GM12878 (cell line): ENCODE results near the gene CHAC2. TPM values are rescaled to one million over a fixed set of nuclear protein-coding genes. Genes with fewer than 3 reads are reported as not detected.

Source experiments
- ATAC-seq: fragments of 200-7000 bp; cut with Tn5 transposase; 3 replicates; pipeline ENCODE4 v1.9.1; 2020; ENCODE audit warnings: mild to moderate bottlenecking, moderate library complexity
- BruUV-seq: library from RNA; stranded (reverse); fragments of 400-500 nt; replicated peaks from 2 replicates; lab custom pipeline; 2021; lab: Mats Ljungman, UMichigan
- CTCF ChIA-PET: fragments of 300-600 bp; sonication (Branson Sonifier 250); formaldehyde crosslinking; extraction: SDS; loops from one replicate; lab custom pipeline; 2021; ENCODE audit warnings: inconsistent platforms; lab: Yijun Ruan, JAX
- POLR2A ChIA-PET: fragments of 350-600 bp; formaldehyde crosslinking; extraction: SDS; loops from one replicate; lab custom pipeline; 2021; ENCODE audit warnings: inconsistent platforms; lab: Charles Lee
- RAD21 ChIA-PET: fragments of 300-600 bp; sonication (Branson Sonifier 250); formaldehyde crosslinking; loops from one replicate; lab custom pipeline; 2023; ENCODE audit warnings: antibody characterized with exemption; ENCODE audit not compliant: unreplicated experiment; lab: Charles Lee
- SMC1A ChIA-PET: fragments of 300-600 bp; sonication (Branson Sonifier 250); formaldehyde crosslinking; loops from one replicate; lab custom pipeline; 2023; ENCODE audit not compliant: unreplicated experiment, uncharacterized antibody; lab: Charles Lee
- DNase-seq: peaks from one replicate; pipeline ENCODE4 v3.0.0-alpha.2; 2011; ENCODE audit warnings: low read depth, low spot score
- FAIRE-seq: peaks from 3 replicates; lab custom pipeline; 2011; peaks lifted over from hg19 to GRCh38; lab: Jason Lieb, UNC
- H2AFZ ChIP-seq: 2 replicates; pipeline ENCODE4 v1.6.0; 2011; ENCODE audit warnings: low read depth, low read length, control low read depth; ENCODE audit not compliant: control insufficient read depth
- H3K27ac ChIP-seq: 2 replicates; pipeline ENCODE4 v1.5.1; 2011; ENCODE audit warnings: control low read depth; ENCODE audit not compliant: control insufficient read depth, insufficient read depth
- H3K27me3 ChIP-seq, 2 experiments: replicated peaks in 1 of 2; 2 replicates each; pipeline versions ENCODE4 v1.6.0 to v1.6.1; 2011; ENCODE audit warnings: low read length in 1 of 2; ENCODE audit not compliant: control insufficient read depth in 2 of 2, insufficient read depth in 2 of 2
- H3K36me3 ChIP-seq, 2 experiments: 2 replicates each; pipeline ENCODE4 v1.5.1; 2011; ENCODE audit warnings: low read length in 1 of 2; ENCODE audit not compliant: control insufficient read depth in 2 of 2, insufficient read depth in 2 of 2
- H3K4me1 ChIP-seq: 2 replicates; pipeline ENCODE4 v1.6.1; 2011; ENCODE audit warnings: mild to moderate bottlenecking, low read length, moderate library complexity, mixed read lengths; ENCODE audit not compliant: control insufficient read depth, insufficient read depth
- H3K4me2 ChIP-seq: 2 replicates; pipeline ENCODE4 v1.6.0; 2011; ENCODE audit warnings: control low read depth; ENCODE audit not compliant: control insufficient read depth, insufficient read depth
- H3K4me3 ChIP-seq: fragments of 200-600 bp; sonication (generic); 2 replicates; pipeline ENCODE4 v1.5.1; 2016
- H3K79me2 ChIP-seq: 2 replicates; pipeline ENCODE4 v1.6.0; 2011; ENCODE audit warnings: low read length; ENCODE audit not compliant: control insufficient read depth, insufficient read depth
- H3K9ac ChIP-seq: 2 replicates; pipeline ENCODE4 v1.8.0; 2011; ENCODE audit warnings: low read length, control low read depth, mixed read lengths; ENCODE audit not compliant: control insufficient read depth, insufficient read depth
- H3K9me3 ChIP-seq: replicated peaks from 3 replicates; pipeline ENCODE4 v1.5.1; 2011; ENCODE audit warnings: mild to moderate bottlenecking, low read length; ENCODE audit not compliant: control insufficient read depth, insufficient read depth
- H4K20me1 ChIP-seq: 2 replicates; pipeline ENCODE4 v1.6.0; 2011; ENCODE audit not compliant: control insufficient read depth, insufficient read depth
- BCL11A ChIP-seq: IDR thresholded peaks from 2 replicates; pipeline ENCODE4 v1.6.1; 2011; ENCODE audit warnings: low read depth, low read length
- BRCA1 ChIP-seq: IDR thresholded peaks from 2 replicates; pipeline ENCODE4 v1.6.1; 2011; ENCODE audit warnings: low read depth, low read length, improper control_type of control experiment
- CHD1 ChIP-seq: IDR thresholded peaks from 2 replicates; pipeline ENCODE4 v1.6.1; 2012; ENCODE audit warnings: low read depth, low read length, improper control_type of control experiment
- CHD4 ChIP-seq: fragments of 200-600 bp; sonication (generic); IDR thresholded peaks from 2 replicates; pipeline ENCODE4 v1.6.1; 2016; ENCODE audit warnings: mild to moderate bottlenecking
- FOXM1 ChIP-seq: IDR thresholded peaks from 2 replicates; pipeline ENCODE4 v1.6.1; 2012; ENCODE audit warnings: low read depth, mild to moderate bottlenecking, inconsistent platforms, low read length, moderate library complexity
- MYB ChIP-seq: fragments of 150-350 bp; IDR thresholded peaks from 2 replicates; pipeline ENCODE4 v1.6.1; 2014; ENCODE audit warnings: mild to moderate bottlenecking, low read depth, low read length, borderline replicate concordance
- NKRF ChIP-seq: fragments of 450-650 bp; conservative IDR thresholded peaks from 2 replicates; pipeline ENCODE4 v1.6.1; 2017; ENCODE audit warnings: mild to moderate bottlenecking, moderate library complexity
- POLR2AphosphoS2 ChIP-seq: IDR thresholded peaks from 2 replicates; pipeline ENCODE4 v1.6.1; 2011; ENCODE audit warnings: low read depth, mild to moderate bottlenecking, low read length, improper control_type of control experiment, moderate library complexity
- SPI1 ChIP-seq: IDR thresholded peaks from 2 replicates; pipeline ENCODE4 v1.6.1; 2011; ENCODE audit warnings: low read depth, mild to moderate bottlenecking, low read length, moderate library complexity, borderline replicate concordance; ENCODE audit not compliant: insufficient read depth
- WRNIP1 ChIP-seq: IDR thresholded peaks from 2 replicates; pipeline ENCODE4 v1.6.1; 2011; ENCODE audit warnings: low read depth, low read length, improper control_type of control experiment, borderline replicate concordance
- ZNF207 ChIP-seq: fragments of 450-650 bp; IDR thresholded peaks from 2 replicates; pipeline ENCODE4 v1.6.1; 2014; ENCODE audit warnings: antibody characterized with exemption, mild to moderate bottlenecking, borderline replicate concordance
- ZNF217 ChIP-seq: fragments of 450-650 bp; IDR thresholded peaks from 2 replicates; pipeline ENCODE4 v1.6.1; 2017; ENCODE audit warnings: antibody characterized with exemption, mild to moderate bottlenecking
- WGBS: methylation state at CpG from one replicate; pipeline ENCODE4 v1.1.6; 2016; ENCODE audit warnings: low lambda C conversion rate; ENCODE audit not compliant: insufficient replicate concordance, insufficient coverage; ENCODE audit errors: missing lambda C conversion rate; 5-methylcytosine and 5-hydroxymethylcytosine counted together
- in situ Hi-C: fragments of 300-500 bp; cut with MboI; formaldehyde crosslinking; loops from 9 replicates; pipeline ENCODE4 v1.14.3; 2018; ENCODE audit warnings: mixed read lengths
- intact Hi-C: fragments of 100-400 bp; cut with micrococcal nuclease; formaldehyde crosslinking; loops from one replicate; pipeline ENCODE4 v1.14.2; 2022; ENCODE audit not compliant: unreplicated experiment
- polyA plus RNA-seq, 11 experiments: library from polyadenylated mRNA; depleted of rRNA in 4 of 11; unstranded in 6 of 11; stranded (reverse) in 5 of 11; fragments of >200 nt; fragmentation: Nextera tagmentation in 4 of 11; fragmentation: Illumina TruSeq in 1 of 11; extraction: Ambion mirVana in 4 of 11; extraction: Trizol in 1 of 11; gene quantifications; 1 replicate in 1 of 11; 2 replicates in 10 of 11; pipeline versions ENCODE4 v1.2.1 to v1.2.3, GENCODE V29; 2011 to 2016; ENCODE audit warnings: inconsistent platforms in 2 of 11, missing spikeins in 2 of 11, low read depth in 1 of 11
- total RNA-seq, 4 experiments: library from RNA; depleted of rRNA in 3 of 4; stranded (reverse); fragments of >200 nt in 3 of 4; fragmentation: Illumina TruSeq in 1 of 4; extraction: Trizol in 1 of 4; gene quantifications; 2 replicates each; pipeline versions ENCODE4 v1.2.1 to v1.2.3, GENCODE V29; 2013 to 2021
- TF ChIP-seq, protein P1 (sequence below): fragments of 450-650 bp; IDR thresholded peaks from 2 replicates; pipeline ENCODE4 v1.6.1; 2017; ENCODE audit warnings: borderline replicate concordance

Gene CHAC2
- total and polyA plus RNA-seq, 10 of the 15 experiments (the other 5 are each of a cell fraction or from before 2014, with no cell fraction given) = 11.0 to 67.6 (median 25.0) TPM

DNA sequence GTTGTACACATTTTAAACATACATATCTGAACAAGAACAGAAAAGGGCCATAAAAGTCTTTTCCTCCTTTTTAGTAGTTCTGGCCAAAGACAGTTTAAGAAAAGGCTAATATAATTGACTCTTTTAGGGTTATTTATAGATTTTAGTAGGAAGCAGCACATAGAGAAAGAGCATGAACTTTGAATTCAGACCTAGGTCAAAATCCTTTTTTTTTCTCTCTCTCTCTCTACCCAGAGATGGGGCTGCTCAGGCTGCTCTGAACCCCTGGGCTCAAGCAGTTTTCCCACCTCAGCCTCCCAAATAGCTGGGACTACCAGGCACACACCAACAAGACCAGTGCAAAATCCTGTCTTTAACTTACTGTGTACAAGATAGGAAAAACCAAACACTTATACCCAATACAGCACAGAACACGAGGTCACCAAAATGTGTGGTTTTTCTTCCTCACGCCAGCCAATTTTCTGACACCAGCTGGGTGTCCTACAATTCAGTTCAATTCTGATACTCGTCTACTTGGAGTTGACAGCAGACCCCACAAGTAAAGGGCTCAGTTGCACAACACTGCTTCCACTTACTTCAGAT is 51.3 kb downstream of the CHAC2 start:
- Histone ChIP-seq H3K9ac (no peak overlapping the region), H3K4me3 (no peak overlapping the region), H3K4me1 (no peaks in the 10 kb centered on the region), H3K9me3 (no peaks in the 10 kb centered on the region), H3K27ac (no peak overlapping the region), H3K27me3 (no peaks in the 10 kb centered on the region), H2AFZ (no peak overlapping the region), H3K79me2 (no peaks in the 10 kb centered on the region), H3K36me3 (peaks cover 0 to 3% of the 10 kb centered on the region in 2 experiments; a peak in 3 of 4 replicates), H3K4me2 (no peak overlapping the region), H4K20me1 (no peaks in the 10 kb centered on the region)
- ChIA-PET SMC1A (interaction anchor here (0.6 kb wide), 1 partner anchor 1199 kb away, joined by 3 read pairs; no protein-coding TSS in a partner anchor), RAD21 (interaction anchor here (0.7 kb wide), 1 partner anchor 390 kb away, joined by 5 read pairs; no protein-coding TSS in a partner anchor), CTCF (no interaction called here), POLR2A (interaction anchor here (0.5 to 0.6 kb wide), 2 partner anchors 120 to 606 kb away, joined by 3 read pairs; no protein-coding TSS in a partner anchor)
- no TSS peak for BruUV-seq
- FAIRE-seq (no peak), ATAC-seq (no peak), DNase-seq (no peak)
- intact Hi-C loops = loop anchor here (5.0 kb wide), 1 partner anchor 397 kb away; no protein-coding TSS in a partner anchor
- TF ChIP-seq CHD1 (no peak), CHD4 (no peak), BRCA1 (no peak), ZNF217 (no peak), ZNF207 (no peak), POLR2AphosphoS2 (no peak), FOXM1 (no peak), SPI1 (no peak), BCL11A (no peak), MYB (no peak), WRNIP1 (no peak), NKRF (no peak)
- TF ChIP-seq, protein P1, sequence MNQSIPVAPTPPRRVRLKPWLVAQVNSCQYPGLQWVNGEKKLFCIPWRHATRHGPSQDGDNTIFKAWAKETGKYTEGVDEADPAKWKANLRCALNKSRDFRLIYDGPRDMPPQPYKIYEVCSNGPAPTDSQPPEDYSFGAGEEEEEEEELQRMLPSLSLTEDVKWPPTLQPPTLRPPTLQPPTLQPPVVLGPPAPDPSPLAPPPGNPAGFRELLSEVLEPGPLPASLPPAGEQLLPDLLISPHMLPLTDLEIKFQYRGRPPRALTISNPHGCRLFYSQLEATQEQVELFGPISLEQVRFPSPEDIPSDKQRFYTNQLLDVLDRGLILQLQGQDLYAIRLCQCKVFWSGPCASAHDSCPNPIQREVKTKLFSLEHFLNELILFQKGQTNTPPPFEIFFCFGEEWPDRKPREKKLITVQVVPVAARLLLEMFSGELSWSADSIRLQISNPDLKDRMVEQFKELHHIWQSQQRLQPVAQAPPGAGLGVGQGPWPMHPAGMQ = no peak
- in situ Hi-C loops = no loop called here
- 96% methylated on average over 3 of the region's 3 CpGs for WGBS
